Activated CD4-positive, alpha-beta memory T cell treated with anti-CD3 and anti-CD28 coated beads for 36 hours (primary cell): ENCODE measurements around the gene CD99. TPM values are rescaled to one million over a fixed set of nuclear protein-coding genes. Genes with fewer than 3 reads are reported as not detected.

ENCODE experiments used
- CTCF ChIA-PET: fragments of 350-600 bp; sonication (Branson Sonifier 250); formaldehyde crosslinking; loops from one replicate; lab custom pipeline; 2021; ENCODE audit warnings: antibody characterized with exemption, inconsistent platforms; lab: Charles Lee
- POLR2A ChIA-PET: fragments of 350-600 bp; sonication (Branson Sonifier 250); formaldehyde crosslinking; loops from one replicate; lab custom pipeline; 2021; ENCODE audit warnings: antibody characterized with exemption; lab: Charles Lee
- DNase-seq: peaks from one replicate; pipeline ENCODE4 v3.0.0-alpha.2; 2020
- H3K27ac Mint-ChIP-seq: one replicate; pipeline ENCODE4 v1.8.0; 2021; ENCODE audit warnings: mixed read lengths
- H3K27me3 Mint-ChIP-seq: one replicate; pipeline ENCODE4 v1.8.0; 2021; ENCODE audit warnings: mixed read lengths
- H3K36me3 Mint-ChIP-seq: one replicate; pipeline ENCODE4 v1.8.0; 2021; ENCODE audit warnings: mixed read lengths
- H3K4me1 Mint-ChIP-seq: one replicate; pipeline ENCODE4 v1.8.0; 2021; ENCODE audit warnings: low read depth, mixed read lengths
- H3K4me3 Mint-ChIP-seq: one replicate; pipeline ENCODE4 v1.8.0; 2021; ENCODE audit warnings: mild to moderate bottlenecking, mixed read lengths
- H3K9me3 Mint-ChIP-seq: one replicate; pipeline ENCODE4 v1.8.0; 2021; ENCODE audit warnings: mixed read lengths
- intact Hi-C: fragments of 100-400 bp; cut with micrococcal nuclease; formaldehyde crosslinking; loops from one replicate; pipeline ENCODE4 v1.15.1; 2023
- total RNA-seq, 2 experiments: library from RNA; stranded (reverse); gene quantifications; one replicate each; pipeline ENCODE4 v1.2.3, GENCODE V29; 2021

CD99 gene
- total RNA-seq, 2 experiments from 2014 or later, result 282 to 283 TPM

- intact Hi-C loops, result loop anchor here (1.0 to 5.0 kb wide), 3 partner anchors 10 to 1170 kb away; partner anchors contain the start of gene P2RY8
- DNase-seq, result peak; percentile 88
- peaks cover 90% of the 10 kb centered on the region for H3K4me1 Mint-ChIP-seq
- peak overlapping the region; percentile 96 for H3K27ac Mint-ChIP-seq
- ChIA-PET POLR2A (no interaction called here), CTCF (no interaction called here)
- H3K4me3 Mint-ChIP-seq, result peak overlapping the region; percentile 45
- H3K27me3 Mint-ChIP-seq, result no peaks in the 10 kb centered on the region
- no peaks in the 10 kb centered on the region for H3K9me3 Mint-ChIP-seq
- peaks cover 38% of the 10 kb centered on the region for H3K36me3 Mint-ChIP-seq
Measured at GRCh38 chrX:2707334-2707760, 16.3 kb downstream of the CD99 start.

DNA sequence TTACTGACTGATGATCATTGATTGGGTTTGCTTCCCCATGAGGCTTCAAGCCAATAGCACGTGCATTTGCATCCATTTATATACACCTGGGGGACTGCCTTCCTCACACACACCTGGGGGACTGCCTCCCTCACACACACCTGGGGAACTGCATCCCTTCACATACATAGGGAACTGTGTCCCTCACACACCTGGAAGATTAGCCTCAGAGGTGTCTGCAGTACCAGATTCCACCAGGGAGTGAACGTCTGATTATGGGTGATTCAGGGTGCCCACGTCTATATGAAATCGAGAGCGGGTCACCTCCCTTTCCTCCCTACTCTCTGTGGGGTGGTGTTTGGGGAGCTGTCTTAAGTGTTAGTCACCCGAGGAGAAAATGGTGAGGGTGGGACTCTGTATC, 16.9 kb downstream of the CD99 start:
- ChIA-PET CTCF (no interaction called here), POLR2A (no interaction called here)
- peak; percentile 52 for DNase-seq
- Mint-ChIP-seq H3K27me3 (no peaks in the 10 kb centered on the region), H3K4me1 (peaks cover 83% of the 10 kb centered on the region), H3K27ac (peak overlapping the region; percentile 96), H3K9me3 (no peaks in the 10 kb centered on the region), H3K36me3 (peaks cover 37% of the 10 kb centered on the region), H3K4me3 (peak overlapping the region; percentile 3)
- intact Hi-C loops, result loop anchor here (5.0 kb wide), 1 partner anchor 1171 kb away; the partner anchor contains the start of gene P2RY8

- peaks cover 76% of the 10 kb centered on the region for H3K4me1 Mint-ChIP-seq
- H3K9me3 Mint-ChIP-seq, result no peaks in the 10 kb centered on the region
- POLR2A ChIA-PET, result no interaction called here
- DNase-seq, result no peak
- H3K4me3 Mint-ChIP-seq, result peak overlapping the region; percentile 4
- intact Hi-C loops, result loop anchor here (5.0 kb wide), 1 partner anchor 1171 kb away; the partner anchor contains the start of gene P2RY8
- CTCF ChIA-PET, result no interaction called here
- peaks cover 34% of the 10 kb centered on the region for H3K36me3 Mint-ChIP-seq
- peak overlapping the region; percentile 96 for H3K27ac Mint-ChIP-seq
- H3K27me3 Mint-ChIP-seq, result no peaks in the 10 kb centered on the region
Measured at GRCh38 chrX:2708592-2709188, 17.6 kb downstream of the CD99 start.

DNA sequence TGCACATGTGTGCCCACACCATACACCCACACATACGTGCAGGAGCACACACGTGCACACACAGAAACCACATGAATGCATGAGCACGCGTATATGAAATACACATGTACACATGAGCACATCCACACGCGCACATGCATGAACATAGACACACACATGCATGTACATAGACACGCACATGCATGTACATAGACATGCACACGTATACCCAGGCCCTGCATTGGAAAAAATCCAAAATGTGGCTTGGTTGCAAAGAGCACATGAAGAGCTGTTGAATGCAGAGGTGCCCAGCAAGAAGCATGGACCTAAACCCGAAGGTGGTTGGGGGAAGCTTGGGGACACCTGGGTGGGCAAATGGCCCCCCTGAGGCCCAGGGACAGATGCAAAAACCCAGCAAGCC, 18.5 kb downstream of the CD99 start:
- peak overlapping the region; percentile 50 for H3K4me3 Mint-ChIP-seq
- ChIA-PET POLR2A (no interaction called here), CTCF (no interaction called here)
- peaks cover 35% of the 10 kb centered on the region for H3K36me3 Mint-ChIP-seq
- H3K4me1 Mint-ChIP-seq, result peaks cover 72% of the 10 kb centered on the region
- no peaks in the 10 kb centered on the region for H3K27me3 Mint-ChIP-seq
- intact Hi-C loops, result loop anchor here (5.0 kb wide), 1 partner anchor 1172 kb away; the partner anchor contains the start of gene P2RY8
- no peak for DNase-seq
- no peaks in the 10 kb centered on the region for H3K9me3 Mint-ChIP-seq
- peak overlapping the region; percentile 96 for H3K27ac Mint-ChIP-seq

GRCh38 chrX:2710041-2710840, 19.1 kb downstream of the CD99 start:
- Mint-ChIP-seq H3K36me3 (peaks cover 37% of the 10 kb centered on the region), H3K9me3 (no peaks in the 10 kb centered on the region), H3K4me1 (peaks cover 72% of the 10 kb centered on the region), H3K27ac (peak overlapping the region; percentile 96), H3K4me3 (peak overlapping the region; percentile 50), H3K27me3 (no peaks in the 10 kb centered on the region)
- intact Hi-C loops, result loop anchor here (1.0 to 5.0 kb wide), 5 partner anchors 14 to 1248 kb away; partner anchors contain the start of gene PRKX
- CTCF ChIA-PET, result no interaction called here
- DNase-seq, result peak; percentile 77
- POLR2A ChIA-PET, result no interaction called here

DNA sequence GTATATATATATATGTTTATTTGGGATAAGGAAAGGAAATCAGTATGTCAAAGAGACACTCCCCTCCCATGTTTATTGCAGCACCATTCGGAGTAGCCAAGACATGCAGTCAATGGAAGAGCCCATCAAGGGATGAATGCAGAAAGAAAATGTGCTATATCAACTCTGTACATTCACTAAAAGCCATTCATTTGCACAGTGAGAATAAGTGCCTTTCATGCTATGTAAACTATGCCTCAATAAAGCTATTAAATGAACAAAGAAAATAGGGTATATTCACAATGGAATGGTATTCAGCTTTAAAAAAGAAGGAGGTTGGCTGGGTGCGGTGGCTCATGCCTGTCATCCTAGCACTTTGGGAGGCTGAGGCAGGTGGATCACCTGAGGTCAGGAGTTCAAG, 20.3 kb downstream of the CD99 start:
- H3K4me3 Mint-ChIP-seq, result no peak overlapping the region
- no peaks in the 10 kb centered on the region for H3K27me3 Mint-ChIP-seq
- no peaks in the 10 kb centered on the region for H3K9me3 Mint-ChIP-seq
- H3K27ac Mint-ChIP-seq, result peak overlapping the region; percentile 44
- DNase-seq, result no peak
- intact Hi-C loops, result loop anchor here (5.0 kb wide), 2 partner anchors 1001 to 1249 kb away; partner anchors contain the start of gene PRKX
- peaks cover 74% of the 10 kb centered on the region for H3K4me1 Mint-ChIP-seq
- peaks cover 41% of the 10 kb centered on the region for H3K36me3 Mint-ChIP-seq
- ChIA-PET POLR2A (no interaction called here), CTCF (no interaction called here)

- Mint-ChIP-seq H3K4me1 (peaks cover 75% of the 10 kb centered on the region), H3K36me3 (peaks cover 47% of the 10 kb centered on the region), H3K27me3 (no peaks in the 10 kb centered on the region), H3K27ac (no peak overlapping the region), H3K9me3 (no peaks in the 10 kb centered on the region), H3K4me3 (no peak overlapping the region)
- POLR2A ChIA-PET, result no interaction called here
- DNase-seq, result no peak
- CTCF ChIA-PET, result no interaction called here
- intact Hi-C loops, result loop anchor here (5.0 kb wide), 2 partner anchors 1000 to 1250 kb away; partner anchors contain the start of gene PRKX
Measured at GRCh38 chrX:2712428-2712827, 21.3 kb downstream of the CD99 start.

- Mint-ChIP-seq H3K4me1 (peaks cover 75% of the 10 kb centered on the region), H3K27ac (peak overlapping the region; percentile 55), H3K27me3 (no peaks in the 10 kb centered on the region), H3K36me3 (peaks cover 50% of the 10 kb centered on the region), H3K9me3 (no peaks in the 10 kb centered on the region), H3K4me3 (no peak overlapping the region)
- intact Hi-C loops, result loop anchor here (5.0 kb wide), 2 partner anchors 999 to 1251 kb away; partner anchors contain the start of gene PRKX
- DNase-seq, result no peak
- POLR2A ChIA-PET, result no interaction called here
- CTCF ChIA-PET, result no interaction called here
Measured at GRCh38 chrX:2712890-2713840, 22.1 kb downstream of the CD99 start.

- POLR2A ChIA-PET, result no interaction called here
- CTCF ChIA-PET, result no interaction called here
Measured at GRCh38 chrX:2714551-2714950, 23.5 kb downstream of the CD99 start.

GRCh38 chrX:2715066-2715600, 24.0 kb downstream of the CD99 start:
- H3K4me3 Mint-ChIP-seq, result no peak overlapping the region
- intact Hi-C loops, result no loop called here
- H3K4me1 Mint-ChIP-seq, result peaks cover 57% of the 10 kb centered on the region
- H3K27ac Mint-ChIP-seq, result peak overlapping the region; percentile 78
- DNase-seq, result no peak
- peaks cover 60% of the 10 kb centered on the region for H3K36me3 Mint-ChIP-seq
- ChIA-PET POLR2A (no interaction called here), CTCF (no interaction called here)
- H3K27me3 Mint-ChIP-seq, result no peaks in the 10 kb centered on the region
- H3K9me3 Mint-ChIP-seq, result no peaks in the 10 kb centered on the region

More at GRCh38 chrX:2714551-2714950, 23.5 kb downstream of the CD99 start:
- peaks cover 55% of the 10 kb centered on the region for H3K36me3 Mint-ChIP-seq
- H3K4me3 Mint-ChIP-seq, result no peak overlapping the region
- H3K27ac Mint-ChIP-seq, result peak overlapping the region; percentile 78
- H3K4me1 Mint-ChIP-seq, result peaks cover 63% of the 10 kb centered on the region
- H3K9me3 Mint-ChIP-seq, result no peaks in the 10 kb centered on the region
- peak; percentile 73 for DNase-seq
- intact Hi-C loops, result loop anchor here (5.0 kb wide), 2 partner anchors 998 to 1252 kb away; partner anchors contain the start of gene PRKX
- no peaks in the 10 kb centered on the region for H3K27me3 Mint-ChIP-seq

GRCh38 chrX:2717312-2717711, 26.2 kb downstream of the CD99 start:
- ChIA-PET POLR2A (no interaction called here), CTCF (no interaction called here)
- intact Hi-C loops, result loop anchor here (1.0 kb wide), 1 partner anchor 10 kb away; no protein-coding TSS in a partner anchor
- Mint-ChIP-seq H3K9me3 (no peaks in the 10 kb centered on the region), H3K36me3 (peaks cover 68% of the 10 kb centered on the region), H3K4me1 (peaks cover 40% of the 10 kb centered on the region), H3K27me3 (no peaks in the 10 kb centered on the region), H3K27ac (peak overlapping the region; percentile 86), H3K4me3 (no peak overlapping the region)
- DNase-seq, result peak; percentile 43
